ENCODE results near the gene DIAPH3.

Gene DIAPH3

GRCh38 chr13:60158321-60158801, 5.4 kb downstream of the DIAPH3 start:
- Histone ChIP-seq H3K9me3 (peaks cover 27% of the 10 kb centered on the region), H3K27ac (no peak overlapping the region), H3K4me1 (peaks cover 13% of the 10 kb centered on the region), H3K4me2 (no peak overlapping the region), H3K36me3 (peaks cover 45% of the 10 kb centered on the region), H3K9ac (no peak overlapping the region), H3K4me3 (no peak overlapping the region), H4K20me1 (no peaks in the 10 kb centered on the region), H3K27me3 (no peaks in the 10 kb centered on the region)
- TF ChIP-seq Cebpa-rat (IDR thresholded peaks at IDR 0.05) = no peak

DNA sequence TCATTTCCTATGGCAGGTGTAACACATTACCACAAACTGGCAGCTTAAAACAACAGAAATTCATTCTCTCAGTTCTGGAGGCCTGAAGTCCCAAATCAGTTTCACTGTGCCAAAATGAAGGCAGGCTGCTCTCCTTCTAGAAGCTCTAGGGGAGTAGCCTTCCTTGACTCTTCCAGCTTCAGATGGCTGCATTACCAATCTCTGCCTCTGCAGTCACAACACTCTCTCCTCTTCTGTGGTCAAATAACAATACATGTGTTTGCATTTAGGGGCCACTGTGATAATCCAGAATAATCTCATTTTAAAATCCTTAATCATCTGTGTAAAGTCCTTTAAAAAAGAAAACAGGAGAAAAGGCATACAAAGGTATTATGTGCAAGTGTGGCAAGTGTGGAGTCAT, 7.8 kb downstream of the DIAPH3 start:
- Histone ChIP-seq H3K4me2 (no peak overlapping the region), H3K36me3 (peaks cover 38% of the 10 kb centered on the region), H3K4me3 (no peak overlapping the region)

DNA sequence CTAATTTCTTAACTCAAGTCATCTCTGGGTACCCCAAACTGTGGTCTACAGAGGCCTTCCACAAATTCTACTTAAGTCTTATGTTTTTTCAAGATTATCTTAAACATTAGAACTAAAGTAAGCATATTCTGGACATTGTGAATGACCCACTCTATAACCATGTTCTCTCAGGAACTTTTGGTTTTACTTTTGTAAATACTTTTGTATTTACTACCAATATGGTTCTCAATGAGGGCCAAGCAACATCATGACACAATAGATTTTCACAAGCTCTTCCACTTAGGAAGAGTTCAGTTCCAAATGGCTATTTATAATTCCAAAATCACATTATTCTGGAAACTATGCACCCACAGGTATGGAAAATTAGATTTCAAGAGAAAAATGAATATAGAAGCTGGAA, 10.8 kb downstream of the DIAPH3 start:
- Histone ChIP-seq H3K9ac (no peak overlapping the region), H3K4me2 (no peak overlapping the region), H4K20me1 (no peaks in the 10 kb centered on the region), H3K4me1 (no peaks in the 10 kb centered on the region), H3K4me3 (no peak overlapping the region), H3K27me3 (no peaks in the 10 kb centered on the region), H3K9me3 (peaks cover 5% of the 10 kb centered on the region; the same call in 1 of the 2 replicates), H3K36me3 (peaks cover 9% of the 10 kb centered on the region), H3K27ac (no peak overlapping the region)
- no peak for TF ChIP-seq Cebpa-rat (IDR thresholded peaks at IDR 0.05)

More for the DNA sequence above, 7.8 kb downstream of the DIAPH3 start:
- Histone ChIP-seq H4K20me1 (no peaks in the 10 kb centered on the region), H3K9ac (no peak overlapping the region), H3K27ac (no peak overlapping the region), H3K9me3 (peaks cover 21% of the 10 kb centered on the region), H3K4me1 (no peaks in the 10 kb centered on the region), H3K27me3 (no peaks in the 10 kb centered on the region)
- TF ChIP-seq Cebpa-rat (IDR thresholded peaks at IDR 0.05) = no peak

DNA sequence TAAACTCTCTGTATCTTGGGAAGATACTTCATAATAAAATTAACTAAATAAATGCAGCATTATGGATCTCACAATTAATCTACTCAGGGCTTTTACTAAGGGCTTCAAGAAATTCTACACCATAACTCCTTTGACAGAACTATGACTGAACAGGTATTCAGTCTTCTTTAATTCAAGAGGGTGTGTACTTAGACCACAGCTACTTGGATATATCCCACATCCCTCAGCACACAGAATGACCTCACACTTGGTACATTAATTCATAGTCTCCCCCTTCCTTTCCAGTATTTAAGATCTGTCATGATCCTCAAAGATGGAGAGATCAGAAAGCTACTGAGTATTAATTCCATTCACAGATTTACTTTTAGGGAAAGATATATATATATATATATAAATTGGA, 11.6 kb downstream of the DIAPH3 start:
- Histone ChIP-seq H4K20me1 (no peaks in the 10 kb centered on the region), H3K4me3 (no peak overlapping the region), H3K27me3 (no peaks in the 10 kb centered on the region), H3K9ac (no peak overlapping the region), H3K4me1 (no peaks in the 10 kb centered on the region), H3K36me3 (peaks cover 4% of the 10 kb centered on the region; the same call in 1 of the 2 replicates), H3K4me2 (no peak overlapping the region), H3K9me3 (no peaks in the 10 kb centered on the region), H3K27ac (no peak overlapping the region)
- TF ChIP-seq Cebpa-rat (IDR thresholded peaks at IDR 0.05) = no peak

GRCh38 chr13:60150538-60150937, 13.2 kb downstream of the DIAPH3 start:
- H3K4me3 ChIP-seq = no peak overlapping the region
- no peak overlapping the region for H3K9ac ChIP-seq
- TF ChIP-seq Cebpa-rat (IDR thresholded peaks at IDR 0.05) = no peak
- H4K20me1 ChIP-seq = no peaks in the 10 kb centered on the region
- H3K4me2 ChIP-seq = no peak overlapping the region
- H3K4me1 ChIP-seq = no peaks in the 10 kb centered on the region
- no peak overlapping the region for H3K27ac ChIP-seq
- no peaks in the 10 kb centered on the region for H3K36me3 ChIP-seq
- H3K9me3 ChIP-seq = 0 out of 2 replicates have a peak, but pooled peaks cover 2% of the 10 kb centered on the region
- no peaks in the 10 kb centered on the region for H3K27me3 ChIP-seq

DNA sequence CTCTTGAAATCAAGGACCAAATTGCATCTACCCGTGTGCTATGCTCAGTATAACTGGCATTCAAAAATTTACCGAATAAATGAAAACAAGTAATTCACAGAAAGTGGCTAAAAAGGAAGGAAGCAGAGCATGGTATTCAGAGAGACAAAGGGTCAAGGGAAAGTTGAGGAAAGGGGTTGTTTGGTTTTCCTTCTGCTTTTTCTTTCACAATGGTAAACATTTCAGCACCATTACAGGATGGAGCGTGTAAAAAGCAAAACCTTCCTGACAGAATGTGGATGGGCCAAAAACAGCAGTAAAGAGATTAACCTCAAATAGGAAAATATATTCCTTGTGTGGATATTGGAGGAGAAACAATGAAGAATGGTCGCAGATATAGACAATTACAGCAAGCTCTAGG, 14.8 kb downstream of the DIAPH3 start:
- Histone ChIP-seq H3K4me3 (no peak overlapping the region), H3K36me3 (no peaks in the 10 kb centered on the region), H4K20me1 (no peaks in the 10 kb centered on the region), H3K4me1 (peaks cover 7% of the 10 kb centered on the region), H3K27ac (no peak overlapping the region), H3K9me3 (0 out of 2 replicates have a peak, but pooled peaks cover 2% of the 10 kb centered on the region), H3K27me3 (no peaks in the 10 kb centered on the region), H3K9ac (no peak overlapping the region), H3K4me2 (no peak overlapping the region)
- TF ChIP-seq Cebpa-rat (IDR thresholded peaks at IDR 0.05) = no peak

GRCh38 chr13:60147361-60147760, 16.4 kb downstream of the DIAPH3 start:
- TF ChIP-seq Cebpa-rat (IDR thresholded peaks at IDR 0.05) = no peak
- Histone ChIP-seq H3K9ac (no peak overlapping the region), H3K27ac (no peak overlapping the region), H3K4me2 (no peak overlapping the region), H3K27me3 (no peaks in the 10 kb centered on the region), H3K9me3 (0 out of 2 replicates have a peak, but pooled peaks cover 2% of the 10 kb centered on the region), H3K4me1 (peaks cover 12% of the 10 kb centered on the region), H3K4me3 (no peak overlapping the region), H3K36me3 (no peaks in the 10 kb centered on the region), H4K20me1 (no peaks in the 10 kb centered on the region)

DNA sequence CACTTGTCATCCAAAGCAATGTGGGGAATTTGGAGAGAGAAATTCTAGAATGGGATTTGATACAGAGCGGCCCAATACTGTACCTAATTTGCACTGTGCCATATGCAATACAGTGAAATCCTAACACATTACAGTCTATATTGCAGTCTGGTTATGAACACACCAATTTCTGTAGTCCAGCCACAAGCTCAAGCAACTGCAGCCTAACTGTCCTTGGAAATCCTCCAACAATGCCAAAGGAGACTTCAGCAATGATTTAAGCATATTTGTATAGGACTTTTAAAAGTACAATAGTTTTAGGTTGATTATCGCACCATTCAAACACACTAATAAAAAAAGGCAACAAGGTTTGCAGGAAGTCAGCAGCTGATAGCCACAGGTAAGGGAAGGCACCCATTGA, 17.3 kb downstream of the DIAPH3 start:
- no peak overlapping the region for H3K4me3 ChIP-seq
- no peak for TF ChIP-seq Cebpa-rat (IDR thresholded peaks at IDR 0.05)
- H3K36me3 ChIP-seq = no peaks in the 10 kb centered on the region
- H4K20me1 ChIP-seq = no peaks in the 10 kb centered on the region
- H3K4me1 ChIP-seq = peaks cover 12% of the 10 kb centered on the region
- no peaks in the 10 kb centered on the region for H3K27me3 ChIP-seq
- H3K9ac ChIP-seq = no peak overlapping the region
- H3K27ac ChIP-seq = no peak overlapping the region
- no peak overlapping the region for H3K4me2 ChIP-seq
- 0 out of 2 replicates have a peak, but pooled peaks cover 2% of the 10 kb centered on the region for H3K9me3 ChIP-seq

DNA sequence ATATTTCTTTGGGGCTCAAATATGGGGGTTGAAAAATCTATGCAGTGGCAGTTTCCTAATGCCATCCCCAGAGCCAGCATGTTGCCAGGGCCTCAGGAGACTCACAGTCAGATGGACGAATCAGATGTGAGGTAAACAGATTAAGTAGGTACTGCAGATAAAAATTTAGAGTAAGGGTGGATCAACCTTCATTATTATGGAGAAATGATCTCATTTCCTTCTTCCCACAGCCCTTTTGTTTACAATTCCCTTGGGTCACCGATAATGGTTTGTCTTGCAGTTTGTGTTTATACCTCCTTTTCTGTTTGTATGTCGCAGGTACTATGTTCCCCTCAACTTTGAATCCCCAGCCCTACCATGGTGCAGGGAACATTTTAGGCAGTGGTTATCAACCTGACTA, 20.0 kb downstream of the DIAPH3 start:
- H3K27me3 ChIP-seq = no peaks in the 10 kb centered on the region
- H3K9ac ChIP-seq = no peak overlapping the region
- H4K20me1 ChIP-seq = no peaks in the 10 kb centered on the region
- no peaks in the 10 kb centered on the region for H3K36me3 ChIP-seq
- peak overlapping the region; percentile 7; the same call in 1 of the 2 replicates for H3K4me2 ChIP-seq
- H3K4me3 ChIP-seq = no peak overlapping the region
- H3K9me3 ChIP-seq = 0 out of 2 replicates have a peak, but pooled peaks cover 2% of the 10 kb centered on the region
- TF ChIP-seq Cebpa-rat (IDR thresholded peaks at IDR 0.05) = no peak
- peaks cover 12% of the 10 kb centered on the region for H3K4me1 ChIP-seq
- no peak overlapping the region for H3K27ac ChIP-seq

GRCh38 chr13:60139272-60139671, 24.5 kb downstream of the DIAPH3 start:
- no peak overlapping the region for H3K27ac ChIP-seq
- no peak overlapping the region for H3K4me3 ChIP-seq
- no peaks in the 10 kb centered on the region for H4K20me1 ChIP-seq

DNA sequence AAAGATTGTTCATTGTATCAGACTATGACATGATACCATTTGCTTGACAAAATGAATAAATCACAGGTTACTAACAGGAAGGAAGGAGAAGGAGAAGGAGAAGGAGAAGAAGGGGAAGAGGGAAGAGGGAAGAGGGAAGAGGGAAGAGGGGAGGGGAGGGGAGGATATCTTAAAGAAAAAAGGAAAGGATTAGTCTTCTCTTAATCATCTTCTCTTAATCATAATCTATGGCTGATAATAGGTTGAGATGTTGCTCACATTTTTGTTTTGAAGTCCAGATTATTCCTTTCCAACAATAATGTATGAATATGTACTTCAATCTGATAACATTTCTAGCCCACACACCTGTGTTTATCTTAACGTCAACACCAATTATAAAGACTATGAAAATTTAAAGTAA, 25.1 kb downstream of the DIAPH3 start:
- TF ChIP-seq Cebpa-rat (IDR thresholded peaks at IDR 0.05) = no peak
- Histone ChIP-seq H4K20me1 (no peaks in the 10 kb centered on the region), H3K4me3 (no peak overlapping the region)

More at GRCh38 chr13:60139272-60139671, 24.5 kb downstream of the DIAPH3 start:
- Histone ChIP-seq H3K27me3 (no peaks in the 10 kb centered on the region), H3K4me2 (no peak overlapping the region), H3K36me3 (peaks cover 4% of the 10 kb centered on the region; the same call in 1 of the 2 replicates), H3K4me1 (peaks cover 21% of the 10 kb centered on the region), H3K9ac (no peak overlapping the region), H3K9me3 (no peaks in the 10 kb centered on the region)
- TF ChIP-seq Cebpa-rat (IDR thresholded peaks at IDR 0.05) = no peak

More for the DNA sequence above, 25.1 kb downstream of the DIAPH3 start:
- peaks cover 17% of the 10 kb centered on the region for H3K4me1 ChIP-seq
- peaks cover 8% of the 10 kb centered on the region; the same call in 1 of the 2 replicates for H3K36me3 ChIP-seq
- H3K4me2 ChIP-seq = no peak overlapping the region
- H3K9ac ChIP-seq = no peak overlapping the region
- no peaks in the 10 kb centered on the region for H3K9me3 ChIP-seq
- no peak overlapping the region for H3K27ac ChIP-seq
- no peaks in the 10 kb centered on the region for H3K27me3 ChIP-seq
